Large intestine (tissue), 3 donors: ENCODE measurements around the gene RSPRY1. TPM values are rescaled to one million over a fixed set of nuclear protein-coding genes. Genes with fewer than 3 reads are reported as not detected.

ENCODE experiments used
- DNase-seq, 2 donors: peaks; one replicate each; pipeline versions ENCODE4 v3.0.0 to v3.0.0-alpha.2; 2013
- H3K27ac ChIP-seq: one replicate; pipeline ENCODE4 v1.5.1; 2013; ENCODE audit warnings: low read length
- H3K27me3 ChIP-seq: 2 replicates; pipeline ENCODE4 v1.6.1; 2013; ENCODE audit warnings: low read length; ENCODE audit not compliant: control insufficient read depth, insufficient read depth
- H3K36me3 ChIP-seq: 2 replicates; pipeline ENCODE4 v1.6.1; 2013; ENCODE audit warnings: low read length; ENCODE audit not compliant: control insufficient read depth, insufficient read depth
- H3K4me1 ChIP-seq: one replicate; pipeline ENCODE4 v1.6.1; 2013; ENCODE audit warnings: low read length; ENCODE audit not compliant: control insufficient read depth, insufficient read depth
- H3K4me3 ChIP-seq: one replicate; pipeline ENCODE4 v1.5.1; 2013; ENCODE audit warnings: low read length
- H3K9me3 ChIP-seq: one replicate; pipeline ENCODE4 v1.6.1; 2013; ENCODE audit warnings: mild to moderate bottlenecking, low read depth, low read length, moderate library complexity; ENCODE audit not compliant: control insufficient read depth
- WGBS: methylation state at CpG from one replicate; pipeline ENCODE4 v1.1.5; 2013; ENCODE audit warnings: low lambda C conversion rate; ENCODE audit not compliant: insufficient coverage; 5-methylcytosine and 5-hydroxymethylcytosine counted together
- polyA plus RNA-seq: library from polyadenylated mRNA; unstranded; fragments of 120-200 nt; gene quantifications from one replicate; pipeline ENCODE4 v1.2.1, GENCODE V29; 2013

Gene RSPRY1
- polyA plus RNA-seq, 1 donor = 44.3 TPM

DNA sequence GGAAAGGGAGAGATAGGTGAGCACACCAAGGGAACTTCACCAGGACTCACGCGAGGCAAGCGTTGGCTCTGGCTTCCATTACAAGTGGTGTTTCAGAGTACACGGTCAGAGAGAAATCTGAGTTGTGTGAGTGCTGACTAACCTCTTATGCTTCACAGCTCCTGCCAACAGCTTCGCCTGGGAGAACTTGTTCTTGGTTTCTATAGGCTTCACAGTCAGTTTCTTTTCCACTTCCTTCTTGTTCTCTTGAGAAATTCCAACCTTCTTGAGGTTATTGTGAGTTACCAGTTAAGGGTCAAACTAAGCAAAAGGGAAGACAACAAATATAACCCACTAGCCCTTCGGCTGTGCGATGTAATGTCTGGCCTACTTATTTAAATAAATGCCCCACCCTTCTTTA lies 19.2 kb upstream of the RSPRY1 start:
- H3K27ac ChIP-seq = no peak overlapping the region
- peaks cover 51% of the 10 kb centered on the region for H3K36me3 ChIP-seq
- DNase-seq = no peak

DNA sequence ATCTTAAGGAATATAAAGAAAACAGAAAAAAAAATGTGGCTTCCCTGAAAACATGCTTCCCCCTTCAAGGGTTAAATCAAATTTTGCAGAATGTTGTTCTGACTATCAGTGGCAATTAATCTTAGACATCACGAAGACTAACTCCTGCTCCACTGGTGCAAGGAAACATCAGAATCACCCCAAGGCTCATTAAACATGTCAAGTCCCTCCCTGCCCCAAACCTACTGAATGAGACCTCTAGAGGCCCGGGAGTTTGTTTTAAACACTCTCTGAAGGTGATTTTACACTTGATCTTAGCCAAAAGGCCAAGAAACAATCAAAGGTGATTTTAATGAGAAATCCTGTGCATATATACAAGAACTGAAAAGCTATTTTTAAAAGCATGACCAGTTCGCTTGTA lies 18.6 kb upstream of the RSPRY1 start:
- no peaks in the 10 kb centered on the region for H3K27me3 ChIP-seq
- no peaks in the 10 kb centered on the region for H3K9me3 ChIP-seq
- peaks cover 56% of the 10 kb centered on the region for H3K36me3 ChIP-seq
- no peaks in the 10 kb centered on the region for H3K4me1 ChIP-seq
- 100% methylated on average over 1 of the region's 3 CpGs for WGBS
- no peak overlapping the region for H3K4me3 ChIP-seq
- no peak overlapping the region for H3K27ac ChIP-seq
- DNase-seq = no peak

More for the DNA sequence above, 19.2 kb upstream of the RSPRY1 start:
- H3K4me1 ChIP-seq = no peaks in the 10 kb centered on the region
- H3K4me3 ChIP-seq = no peak overlapping the region
- no peaks in the 10 kb centered on the region for H3K9me3 ChIP-seq
- WGBS = no CpG with 5 or more reads among the region's 7 CpGs
- no peaks in the 10 kb centered on the region for H3K27me3 ChIP-seq

- H3K4me1 ChIP-seq = peaks cover 4% of the 10 kb centered on the region
- WGBS = 4% methylated on average over 3 of the region's 4 CpGs
- H3K36me3 ChIP-seq = peaks cover 60% of the 10 kb centered on the region
- H3K27me3 ChIP-seq = no peaks in the 10 kb centered on the region
- H3K27ac ChIP-seq = no peak overlapping the region
- H3K9me3 ChIP-seq = no peaks in the 10 kb centered on the region
- DNase-seq = peak; percentile 43 to 59
- H3K4me3 ChIP-seq = no peak overlapping the region
Observed at GRCh38 chr16:57167953-57168352, 18.2 kb upstream of the RSPRY1 start.

DNA sequence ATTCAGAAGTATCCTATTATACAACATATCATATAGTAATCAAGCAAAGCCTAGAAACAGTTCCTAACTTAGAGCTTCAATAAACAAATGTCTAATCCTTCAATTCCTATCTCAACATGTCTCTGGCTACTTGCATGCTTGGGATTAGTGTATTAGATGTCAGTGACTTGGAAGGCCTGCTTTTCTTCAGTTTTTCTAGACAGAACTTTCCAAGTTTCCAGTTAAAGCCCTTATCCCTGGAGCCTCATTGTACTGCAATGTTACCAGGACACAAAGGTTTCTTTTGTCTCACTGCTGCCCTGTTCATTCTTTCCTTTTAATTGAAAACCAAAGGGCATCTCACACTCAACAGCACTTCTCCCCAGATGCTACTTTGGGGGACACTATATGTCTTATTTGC lies 16.8 kb upstream of the RSPRY1 start:
- Histone ChIP-seq H3K4me3 (no peak overlapping the region), H3K27ac (no peak overlapping the region), H3K9me3 (no peaks in the 10 kb centered on the region), H3K36me3 (peaks cover 52% of the 10 kb centered on the region), H3K4me1 (peaks cover 6% of the 10 kb centered on the region), H3K27me3 (no peaks in the 10 kb centered on the region)
- DNase-seq = no peak

- DNase-seq = peak in 1 of 2 donors; percentile 10
- H3K36me3 ChIP-seq = peaks cover 31% of the 10 kb centered on the region
- H3K27ac ChIP-seq = no peak overlapping the region
- WGBS = 44% methylated on average over 3 of the region's 5 CpGs
- H3K4me3 ChIP-seq = no peak overlapping the region
- peaks cover 6% of the 10 kb centered on the region for H3K4me1 ChIP-seq
- no peaks in the 10 kb centered on the region for H3K27me3 ChIP-seq
- H3K9me3 ChIP-seq = no peaks in the 10 kb centered on the region
Observed at GRCh38 chr16:57172721-57173290, 13.3 kb upstream of the RSPRY1 start.

- no peak overlapping the region for H3K27ac ChIP-seq
- H3K36me3 ChIP-seq = peaks cover 22% of the 10 kb centered on the region
- no peak overlapping the region for H3K4me3 ChIP-seq
- H3K4me1 ChIP-seq = peaks cover 6% of the 10 kb centered on the region
- no peaks in the 10 kb centered on the region for H3K9me3 ChIP-seq
- H3K27me3 ChIP-seq = no peaks in the 10 kb centered on the region
- no peak for DNase-seq
- 91% methylated on average over 1 of the region's 5 CpGs for WGBS
Observed at GRCh38 chr16:57175896-57176295, 10.2 kb upstream of the RSPRY1 start.

DNA sequence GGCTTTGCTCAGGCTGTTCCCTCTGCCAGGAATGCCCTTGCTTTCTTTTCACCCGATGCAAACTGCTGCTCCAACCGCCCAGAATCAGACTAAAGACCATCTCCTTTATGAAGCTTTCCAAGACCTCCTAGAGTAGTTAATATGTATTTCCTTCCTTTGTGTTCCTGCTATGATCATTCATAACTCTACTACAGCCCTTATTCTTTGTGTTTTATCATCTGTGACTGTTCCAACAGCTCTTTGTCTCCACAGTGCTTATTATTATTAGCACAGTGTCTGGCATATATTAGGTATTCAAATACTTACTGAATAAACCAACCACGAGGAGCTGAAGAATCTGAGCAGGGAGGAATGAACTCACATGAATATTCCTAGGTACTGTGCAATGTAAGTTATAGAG lies 7.9 kb upstream of the RSPRY1 start:
- Histone ChIP-seq H3K27me3 (no peaks in the 10 kb centered on the region), H3K27ac (no peak overlapping the region), H3K4me1 (no peaks in the 10 kb centered on the region), H3K4me3 (no peak overlapping the region), H3K36me3 (peaks cover under 1% of the 10 kb centered on the region), H3K9me3 (no peaks in the 10 kb centered on the region)
- WGBS = 84% methylated on average over 2 of the region's 3 CpGs
- no peak for DNase-seq

DNA sequence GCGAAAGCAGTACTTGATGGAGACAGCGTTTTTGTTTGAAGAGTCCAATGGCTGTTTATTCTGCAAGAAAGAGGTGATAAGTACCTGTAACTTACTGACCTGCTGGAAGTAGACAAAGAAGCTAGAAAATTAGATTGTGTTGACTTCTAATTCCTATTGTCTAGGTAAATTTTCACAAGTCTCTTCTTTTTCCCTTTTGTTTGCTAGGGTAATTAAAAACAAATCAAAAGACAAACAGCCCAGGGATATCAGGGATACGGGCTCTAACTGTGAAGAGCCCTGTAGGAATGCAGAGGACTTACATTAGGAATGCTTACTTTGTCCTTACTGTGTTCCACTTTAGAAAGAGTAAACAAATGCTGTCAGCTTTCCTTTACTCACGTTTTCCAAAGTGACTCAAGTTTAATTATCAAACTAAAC lies 7.3 kb upstream of the RSPRY1 start:
- Histone ChIP-seq H3K4me3 (no peak overlapping the region), H3K27me3 (no peaks in the 10 kb centered on the region), H3K27ac (no peak overlapping the region), H3K9me3 (no peaks in the 10 kb centered on the region), H3K36me3 (no peaks in the 10 kb centered on the region), H3K4me1 (no peaks in the 10 kb centered on the region)
- DNase-seq = no peak
- WGBS = 38% methylated on average over 3 of the region's 4 CpGs

DNA sequence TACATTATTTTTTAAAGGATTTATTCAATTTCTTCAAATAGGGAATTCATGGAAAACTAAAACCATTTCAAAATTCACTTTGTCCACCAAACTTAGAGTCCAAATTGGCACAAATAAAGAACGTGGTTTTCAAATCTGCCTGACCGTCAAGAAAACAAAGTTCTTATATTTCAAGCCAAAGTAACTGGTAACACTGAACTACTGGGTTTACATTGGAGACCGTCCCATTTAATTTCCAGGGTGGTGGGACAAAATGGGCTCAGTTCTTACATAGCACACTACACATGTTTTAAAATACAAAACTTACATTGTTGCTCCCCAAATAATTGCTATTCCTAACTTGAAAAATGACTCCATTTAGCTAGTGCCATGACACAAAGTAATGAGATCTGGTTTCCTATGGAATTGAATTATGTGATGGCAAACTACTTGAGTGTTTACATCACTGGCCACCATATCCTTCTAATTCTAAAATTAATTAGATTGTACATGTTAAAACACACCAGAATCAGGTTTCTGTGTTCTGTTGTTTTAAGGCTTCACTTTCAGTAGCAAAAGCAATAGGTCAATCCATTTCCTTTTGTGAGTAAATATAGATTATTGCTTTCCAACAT lies 6.8 kb upstream of the RSPRY1 start:
- no peak overlapping the region for H3K27ac ChIP-seq
- DNase-seq = no peak
- H3K9me3 ChIP-seq = no peaks in the 10 kb centered on the region
- WGBS = no CpG with 5 or more reads among the region's 3 CpGs
- no peaks in the 10 kb centered on the region for H3K36me3 ChIP-seq
- H3K27me3 ChIP-seq = no peaks in the 10 kb centered on the region
- H3K4me3 ChIP-seq = no peak overlapping the region
- no peaks in the 10 kb centered on the region for H3K4me1 ChIP-seq

- Histone ChIP-seq H3K27ac (no peak overlapping the region), H3K36me3 (no peaks in the 10 kb centered on the region), H3K4me3 (no peak overlapping the region), H3K27me3 (no peaks in the 10 kb centered on the region), H3K4me1 (peaks cover 5% of the 10 kb centered on the region), H3K9me3 (no peaks in the 10 kb centered on the region)
- no peak for DNase-seq
- 98% methylated on average over 4 of the region's 4 CpGs for WGBS
Observed at GRCh38 chr16:57184113-57184512, 2.0 kb upstream of the RSPRY1 start.

- Histone ChIP-seq H3K4me3 (peak overlapping the region; percentile 89), H3K36me3 (peaks cover 3% of the 10 kb centered on the region), H3K27ac (peak overlapping the region; percentile 83), H3K4me1 (peaks cover 9% of the 10 kb centered on the region), H3K9me3 (no peaks in the 10 kb centered on the region), H3K27me3 (no peaks in the 10 kb centered on the region)
- WGBS = 25% methylated on average over 4 of the region's 15 CpGs
- DNase-seq = peak in 1 of 2 donors; percentile 8
Observed at GRCh38 chr16:57184887-57185445, 1.2 kb upstream of the RSPRY1 start.
